Aorta (tissue), 5 donors: ENCODE data around the gene NOB1. TPM values are rescaled to one million over a fixed set of nuclear protein-coding genes. Genes with fewer than 3 reads are reported as not detected.
"Not testable (repeated sequence)": the region's sequence is repeated elsewhere in the genome, so short reads cannot be mapped to it uniquely, and the experiment has no call there.

ENCODE experiments used
- ATAC-seq: fragments of 200-7000 bp; cut with Tn5 transposase; one replicate; pipeline ENCODE4 v1.9.1; 2022; ENCODE audit warnings: moderate library complexity; ENCODE audit not compliant: low FRiP score
- DNase-seq, 2 donors: peaks; one replicate each; pipeline ENCODE4 v3.0.0-alpha.2; 2020
- H3K27ac ChIP-seq, 2 donors: one replicate each; pipeline ENCODE4 v1.5.1; 2013; ENCODE audit warnings: low read length in 2 of 2, mild to moderate bottlenecking in 2 of 2, moderate library complexity in 2 of 2, control low read depth in 1 of 2, inconsistent platforms in 1 of 2, low read depth in 1 of 2
- H3K27me3 ChIP-seq, 2 donors: one replicate each; pipeline ENCODE4 v1.6.1; 2013; ENCODE audit warnings: control low read depth in 1 of 2, low read length in 1 of 2, mild to moderate bottlenecking in 1 of 2, moderate library complexity in 1 of 2; ENCODE audit not compliant: insufficient read depth in 2 of 2, control insufficient read depth in 1 of 2
- H3K36me3 ChIP-seq, 2 donors: one replicate each; pipeline ENCODE4 v1.6.1; 2013; ENCODE audit warnings: control low read depth in 1 of 2, low read length in 1 of 2, mild to moderate bottlenecking in 1 of 2; ENCODE audit not compliant: insufficient read depth in 2 of 2, control insufficient read depth in 1 of 2
- H3K4me1 ChIP-seq, 2 donors: one replicate each; pipeline ENCODE4 v1.6.1; 2013; ENCODE audit warnings: low read length in 2 of 2, control low read depth in 1 of 2, mild to moderate bottlenecking in 1 of 2, moderate library complexity in 1 of 2; ENCODE audit not compliant: insufficient read depth in 2 of 2, control insufficient read depth in 1 of 2
- H3K4me3 ChIP-seq, 2 donors: one replicate each; pipeline ENCODE4 v1.5.1; 2013; ENCODE audit warnings: low read length in 2 of 2, control low read depth in 1 of 2, mild to moderate bottlenecking in 1 of 2
- H3K9me3 ChIP-seq: one replicate; pipeline ENCODE4 v1.6.1; 2013; ENCODE audit warnings: mild to moderate bottlenecking, low read length; ENCODE audit not compliant: control insufficient read depth
- WGBS, 2 donors: extraction: QIAGEN DNeasy Blood & Tissue Kit; methylation state at CpG; one replicate each; pipeline ENCODE4 v1.1.7; 2013; 5-methylcytosine and 5-hydroxymethylcytosine counted together
- intact Hi-C, 2 donors: fragments of 100-400 bp; cut with DNase I; formaldehyde crosslinking; loops; one replicate each; pipeline versions ENCODE4 v1.14.2 to v1.15.0; 2022
- long read RNA-seq, 2 donors: library from polyadenylated mRNA; unstranded; transcript quantifications; one replicate each; pipeline ENCODE4 v2.0.0, GENCODE V29; 2020 to 2021
- polyA plus RNA-seq, 2 donors: library from polyadenylated mRNA; stranded (reverse); fragments of 200-250 nt; gene quantifications; one replicate each; pipeline ENCODE4 v1.2.3, GENCODE V29; 2013
- total RNA-seq, 2 donors: library from RNA; stranded (reverse); fragmentation: NEBNext Ultra II Directional; extraction: Animal tissue kit (Norgen Biotek cat#: 25700); gene quantifications; one replicate each; pipeline ENCODE4 v1.2.1, GENCODE V29; 2021
- donor health status: healthy with polysubstance abuse.
- donor health status: Bipolar disorder and iron deficiency.
- donor health status: DM: no; HTN: no; CAD: no.
- donor health status: DM: no; HTN: no; CAD: no.
- donor health status: DM: yes; HTN: yes; CAD: no.

The NOB1 gene
- total RNA-seq (10 to 100 TPM; 30.6 to 32.4 TPM), polyA plus RNA-seq (10 to 100 TPM; 29.4 to 38.7 TPM)
- long read RNA-seq, donor 1, transcript NOB1-201 (9 exons, 1,734 nt) = major isoform, 253 of 293 reads
- long read RNA-seq, donor 1, partial matches to known transcripts = 23 of 293 reads
- long read RNA-seq, donor 1, other reads (novel, unspliced or antisense) = 17 of 293 reads
- long read RNA-seq, donor 2, transcript NOB1-201 (9 exons, 1,734 nt) = major isoform, 16 of 23 reads
- long read RNA-seq, donor 2, partial matches to known transcripts = 6 of 23 reads
- long read RNA-seq, donor 2, other reads (novel, unspliced or antisense) = 1 of 23 reads

DNA sequence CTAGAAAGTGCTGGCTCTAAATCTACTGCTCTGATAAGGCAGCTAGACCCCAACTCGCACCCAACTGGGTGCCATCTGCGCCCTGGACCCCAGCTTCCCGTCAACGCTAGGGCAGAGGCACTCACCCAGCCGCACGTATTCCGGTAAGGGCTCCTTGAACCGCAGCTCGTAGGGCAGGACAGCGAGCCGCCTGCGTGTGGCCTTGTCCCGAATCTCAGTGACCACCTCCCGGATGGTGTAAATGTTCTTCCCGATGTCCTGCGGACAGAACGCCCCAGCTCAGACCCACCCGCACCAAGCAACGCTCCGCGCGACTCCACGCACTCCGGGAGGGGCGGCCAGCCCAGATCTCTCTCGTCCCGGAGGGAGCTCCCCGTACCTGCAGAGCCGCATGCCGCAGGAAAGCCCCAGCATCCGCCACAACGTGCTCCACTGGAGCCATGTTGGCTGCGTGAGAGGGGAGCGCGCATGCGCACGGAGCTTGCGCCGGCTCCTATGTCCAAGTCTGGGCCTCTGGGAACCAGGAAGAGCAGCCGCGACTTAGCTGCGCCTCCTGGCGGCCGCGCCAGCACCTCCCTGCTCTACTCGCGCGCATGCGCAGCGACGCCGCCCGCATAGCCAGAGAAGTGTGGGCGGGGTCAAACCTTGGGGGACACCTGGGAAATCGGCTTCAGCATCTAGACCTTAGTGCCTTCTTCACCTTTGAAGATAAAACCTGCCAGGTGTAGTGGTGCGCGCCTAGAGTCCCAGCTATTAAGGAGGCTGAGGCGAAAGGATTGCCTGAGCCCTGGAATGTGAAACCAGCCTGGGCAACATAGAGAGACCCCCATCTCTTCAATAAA lies at the start of gene NOB1:
Gene NOB1 (minus strand): TSS at position 458 of the 842 bp plus-strand sequence. CDS start 16 bp downstream, at position 442.
- Histone ChIP-seq H3K4me3 (peak within 1 kb of the TSS; percentile 12 to 74), H3K4me1 (peaks cover 0 to 3% of the 10 kb centered on the region in 2 donors), H3K36me3 (no peaks in the 10 kb centered on the region), H3K27ac (no peak within 1 kb of the TSS), H3K27me3 (no peaks in the 10 kb centered on the region), H3K9me3 (no peaks in the 10 kb centered on the region)
- DNase-seq (peak; percentile 98 to 99), ATAC-seq (peak; percentile 100)
- intact Hi-C loops = loop anchor here (1.0 to 5.0 kb wide), 5 partner anchors 28 to 362 kb away; partner anchors contain the start of gene NQO1 (in 1 of the 2)
- WGBS, 2 donors = 0 to 1% methylated on average over 58 of the region's 58 CpGs

DNA sequence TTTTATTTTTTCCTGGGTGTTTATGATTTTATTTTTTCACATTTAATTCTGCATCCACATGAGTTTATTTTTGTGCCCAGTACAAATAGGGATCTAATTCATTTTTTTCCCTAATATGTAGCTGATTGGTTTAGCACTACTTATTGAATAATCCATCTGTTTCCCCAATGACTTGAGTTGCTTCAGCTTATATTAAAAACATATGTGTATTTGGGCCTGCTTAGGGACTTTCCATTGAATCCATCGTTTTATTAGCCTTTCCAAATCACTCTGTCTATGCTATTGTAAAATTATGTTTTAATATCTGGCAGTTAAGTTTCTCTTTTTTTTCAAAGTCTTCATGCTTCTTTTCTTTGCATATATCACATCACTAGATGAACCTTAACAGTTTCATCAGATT lies 49.6 kb upstream of the NOB1 start:
- Histone ChIP-seq H3K4me1 (no peaks in the 10 kb centered on the region), H3K27ac (no peak overlapping the region), H3K4me3 (no peak overlapping the region), H3K36me3 (no peaks in the 10 kb centered on the region), H3K27me3 (no peaks in the 10 kb centered on the region), H3K9me3 (no peaks in the 10 kb centered on the region)
- intact Hi-C loops = no loop called here
- no peak for DNase-seq
- WGBS, 2 donors = 56 to 67% methylated on average over 1 of the region's 1 CpG
- ATAC-seq = no peak

- no peak overlapping the region for H3K27ac ChIP-seq
- ATAC-seq = no peak
- intact Hi-C loops = loop anchor here (5.0 kb wide), 1 partner anchor 63 kb away; no protein-coding TSS in a partner anchor
Observed at GRCh38 chr16:69799611-69800031, 44.9 kb upstream of the NOB1 start.

GRCh38 chr16:69798466-69798865 lies 43.7 kb upstream of the NOB1 start:
- H3K4me3 ChIP-seq = peak overlapping the region in 1 of 2 donors; percentile 21
- no peaks in the 10 kb centered on the region for H3K9me3 ChIP-seq
- DNase-seq = no peak
- WGBS, 2 donors = 14 to 15% methylated on average over 8 of the region's 8 CpGs
- ATAC-seq = no peak
- no peaks in the 10 kb centered on the region for H3K4me1 ChIP-seq
- no peaks in the 10 kb centered on the region for H3K36me3 ChIP-seq
- intact Hi-C loops = loop anchor here (1.0 to 5.0 kb wide), 2 partner anchors 64 to 132 kb away; no protein-coding TSS in a partner anchor
- H3K27me3 ChIP-seq = no peaks in the 10 kb centered on the region
- no peak overlapping the region for H3K27ac ChIP-seq

More at GRCh38 chr16:69799611-69800031, 44.9 kb upstream of the NOB1 start:
- Histone ChIP-seq H3K9me3 (no peaks in the 10 kb centered on the region), H3K4me1 (no peaks in the 10 kb centered on the region), H3K36me3 (no peaks in the 10 kb centered on the region), H3K4me3 (no peak overlapping the region), H3K27me3 (no peaks in the 10 kb centered on the region)
- DNase-seq = no peak
- WGBS, 2 donors = 76 to 77% methylated on average over 11 of the region's 11 CpGs

GRCh38 chr16:69796285-69797118 lies 41.8 kb upstream of the NOB1 start:
- DNase-seq (no peak), ATAC-seq (peak; percentile 90)
- H3K27me3 ChIP-seq = no peaks in the 10 kb centered on the region
- no peaks in the 10 kb centered on the region for H3K36me3 ChIP-seq
- H3K4me1 ChIP-seq = no peaks in the 10 kb centered on the region
- intact Hi-C loops = loop anchor here (5.0 kb wide), 1 partner anchor 66 kb away; no protein-coding TSS in a partner anchor
- H3K4me3 ChIP-seq = no peak overlapping the region
- no peak overlapping the region for H3K27ac ChIP-seq
- WGBS, 2 donors = 27 to 28% methylated on average over 19 of the region's 19 CpGs
- no peaks in the 10 kb centered on the region for H3K9me3 ChIP-seq

GRCh38 chr16:69794486-69794885 lies 39.8 kb upstream of the NOB1 start:
- WGBS, 2 donors = 52 to 55% methylated on average over 2 of the region's 2 CpGs
- no peak for ATAC-seq
- no peaks in the 10 kb centered on the region for H3K27me3 ChIP-seq
- no peaks in the 10 kb centered on the region for H3K36me3 ChIP-seq
- no peak overlapping the region for H3K4me3 ChIP-seq
- no peak overlapping the region for H3K27ac ChIP-seq
- intact Hi-C loops = no loop called here
- no peaks in the 10 kb centered on the region for H3K9me3 ChIP-seq
- no peaks in the 10 kb centered on the region for H3K4me1 ChIP-seq
- no peak for DNase-seq

DNA sequence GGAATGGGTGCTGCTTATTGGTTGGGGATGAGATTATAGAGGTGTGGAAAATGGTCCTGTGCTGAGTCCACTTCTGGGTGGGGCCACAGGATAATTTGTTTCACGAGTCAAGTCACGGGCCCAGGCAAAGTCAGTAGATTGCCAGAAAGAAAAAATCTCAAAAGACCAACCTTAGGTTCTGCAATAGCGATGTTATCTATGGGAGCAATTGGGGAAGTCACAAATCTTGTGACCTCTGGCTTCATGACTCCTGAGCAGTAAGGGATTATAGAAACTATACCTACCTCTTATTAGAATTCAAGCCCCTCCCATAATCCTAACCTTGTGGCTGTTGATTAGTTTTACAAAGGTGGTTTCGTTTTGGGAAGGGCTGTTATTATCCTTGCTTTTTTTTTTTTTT lies 38.8 kb upstream of the NOB1 start:
- H3K27me3 ChIP-seq = no peaks in the 10 kb centered on the region
- intact Hi-C loops = no loop called here
- no peaks in the 10 kb centered on the region for H3K4me1 ChIP-seq
- WGBS, 2 donors = 91 to 95% methylated on average over 4 of the region's 4 CpGs
- H3K9me3 ChIP-seq = no peaks in the 10 kb centered on the region
- DNase-seq (no peak), ATAC-seq (no peak)
- H3K36me3 ChIP-seq = peaks cover 0 to 2% of the 10 kb centered on the region in 2 donors
- H3K4me3 ChIP-seq = no peak overlapping the region
- no peak overlapping the region for H3K27ac ChIP-seq

GRCh38 chr16:69791391-69791847 lies 36.7 kb upstream of the NOB1 start:
- H3K36me3 ChIP-seq = not testable (repeated sequence)

More at GRCh38 chr16:69791391-69791847, 36.7 kb upstream of the NOB1 start:
- H3K9me3 ChIP-seq, H3K27ac ChIP-seq, H3K27me3 ChIP-seq, ATAC-seq, H3K4me3 ChIP-seq, H3K4me1 ChIP-seq, DNase-seq, intact Hi-C loops: not testable (repeated sequence)
- WGBS, 2 donors = 94 to 97% methylated on average over 6 of the region's 6 CpGs
